GM12864 (cell line): ENCODE data around the gene RBKS.

Experiments
- DNase-seq: peaks from one replicate; pipeline ENCODE4 v3.0.0-alpha.2; 2011; ENCODE audit warnings: low read depth
- H3K4me3 ChIP-seq: 2 replicates; pipeline ENCODE4 v1.5.1; 2011; ENCODE audit warnings: mild to moderate bottlenecking, low read depth, low read length, control low read depth
- TF ChIP-seq, protein P1 (sequence below): IDR thresholded peaks from 2 replicates; pipeline ENCODE4 v1.5.1; 2011; ENCODE audit warnings: low read depth, mild to moderate bottlenecking, moderate library complexity, low read length, control low read depth, inconsistent platforms; ENCODE audit errors: missing control alignments

RBKS gene

DNA sequence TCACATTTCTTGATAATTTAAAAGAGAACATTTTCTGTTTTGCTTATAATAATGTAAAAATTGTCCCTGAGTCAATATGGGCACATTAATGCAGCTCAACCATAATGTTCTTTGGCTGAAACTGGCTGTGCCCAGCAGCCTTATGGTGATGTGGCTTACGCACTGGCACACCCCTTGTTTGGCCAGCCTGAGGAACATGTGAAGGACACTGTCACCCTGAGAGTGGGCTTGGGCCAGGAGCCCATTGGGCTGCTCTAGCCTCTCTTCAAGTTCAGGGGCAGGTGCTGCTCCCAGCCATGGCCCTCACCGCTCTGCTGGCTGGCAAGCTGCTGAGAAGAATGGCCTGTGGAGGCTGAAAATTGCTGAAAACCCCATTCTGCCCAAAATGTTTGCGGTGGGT lies 81.2 kb downstream of the RBKS start:
- no peak overlapping the region for H3K4me3 ChIP-seq
- DNase-seq, result no peak
- TF ChIP-seq, protein P1, sequence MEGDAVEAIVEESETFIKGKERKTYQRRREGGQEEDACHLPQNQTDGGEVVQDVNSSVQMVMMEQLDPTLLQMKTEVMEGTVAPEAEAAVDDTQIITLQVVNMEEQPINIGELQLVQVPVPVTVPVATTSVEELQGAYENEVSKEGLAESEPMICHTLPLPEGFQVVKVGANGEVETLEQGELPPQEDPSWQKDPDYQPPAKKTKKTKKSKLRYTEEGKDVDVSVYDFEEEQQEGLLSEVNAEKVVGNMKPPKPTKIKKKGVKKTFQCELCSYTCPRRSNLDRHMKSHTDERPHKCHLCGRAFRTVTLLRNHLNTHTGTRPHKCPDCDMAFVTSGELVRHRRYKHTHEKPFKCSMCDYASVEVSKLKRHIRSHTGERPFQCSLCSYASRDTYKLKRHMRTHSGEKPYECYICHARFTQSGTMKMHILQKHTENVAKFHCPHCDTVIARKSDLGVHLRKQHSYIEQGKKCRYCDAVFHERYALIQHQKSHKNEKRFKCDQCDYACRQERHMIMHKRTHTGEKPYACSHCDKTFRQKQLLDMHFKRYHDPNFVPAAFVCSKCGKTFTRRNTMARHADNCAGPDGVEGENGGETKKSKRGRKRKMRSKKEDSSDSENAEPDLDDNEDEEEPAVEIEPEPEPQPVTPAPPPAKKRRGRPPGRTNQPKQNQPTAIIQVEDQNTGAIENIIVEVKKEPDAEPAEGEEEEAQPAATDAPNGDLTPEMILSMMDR, result no peak

GRCh38 chr2:27808418-27808817 lies 81.8 kb downstream of the RBKS start:
- DNase-seq, result no peak
- TF ChIP-seq, protein P1, result no peak
- H3K4me3 ChIP-seq, result no peak overlapping the region

- no peak overlapping the region for H3K4me3 ChIP-seq
- DNase-seq, result no peak
- TF ChIP-seq, protein P1, result peak; percentile 43
These were observed 82.7 kb downstream of the RBKS start for GRCh38 chr2:27807476-27807875.

DNA sequence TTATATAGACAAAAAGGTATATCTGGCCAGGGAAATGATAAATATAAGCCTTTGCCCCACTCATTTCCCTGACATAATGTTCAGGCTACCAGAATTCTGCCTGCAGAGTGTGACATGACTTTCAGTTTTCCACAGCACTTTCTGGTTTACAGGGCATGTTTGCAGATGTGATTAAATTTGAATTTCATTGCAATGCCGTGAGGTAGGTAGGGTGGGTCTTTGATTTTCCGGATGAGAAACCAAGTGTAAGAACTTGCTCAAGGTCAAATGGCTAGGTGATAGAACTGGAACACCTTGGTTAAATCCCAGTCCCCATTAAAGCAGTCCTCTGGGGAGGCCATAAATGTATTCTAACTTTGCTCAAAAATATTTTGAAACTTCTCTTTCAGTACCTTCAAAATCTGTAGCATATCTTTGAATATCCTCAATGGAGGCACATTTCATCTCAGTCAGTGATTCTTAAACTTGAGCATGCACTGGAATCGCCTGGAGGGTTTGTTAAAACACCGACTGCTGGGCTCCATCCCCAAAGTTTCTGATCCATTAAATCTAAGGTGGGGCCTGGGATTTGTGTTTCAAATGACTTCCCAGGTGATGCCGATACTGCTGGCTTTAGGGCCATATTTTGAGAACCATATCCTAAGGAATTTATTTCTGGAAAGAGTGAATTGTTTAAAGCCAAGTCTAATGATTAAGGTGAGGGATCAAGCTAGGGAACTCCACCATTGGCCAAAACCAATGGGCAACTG lies 83.7 kb downstream of the RBKS start:
- H3K4me3 ChIP-seq, result no peak overlapping the region
- TF ChIP-seq, protein P1, result no peak
- no peak for DNase-seq

DNA sequence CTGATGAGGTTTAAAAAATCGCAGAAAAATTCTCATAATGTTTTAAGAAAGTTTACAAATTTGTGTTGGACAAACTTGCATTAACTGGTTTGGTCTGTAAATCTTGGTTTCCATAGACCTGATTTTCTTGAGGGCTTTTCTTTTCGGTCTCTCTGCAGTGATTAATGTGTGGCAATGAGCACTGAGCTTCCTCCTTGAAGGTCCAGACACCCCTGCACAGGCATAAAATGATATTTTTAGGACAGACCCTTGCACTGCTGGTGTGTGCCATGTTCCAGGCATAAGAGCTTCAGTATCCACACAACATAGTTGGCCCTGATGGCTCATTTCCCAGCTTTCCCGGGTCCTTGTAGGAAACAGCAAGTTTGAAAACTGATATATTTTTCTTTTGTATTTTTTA lies 85.0 kb downstream of the RBKS start:
- TF ChIP-seq, protein P1, result no peak
- no peak overlapping the region for H3K4me3 ChIP-seq
- DNase-seq, result no peak

- TF ChIP-seq, protein P1, result no peak
These were observed 86.0 kb downstream of the RBKS start for GRCh38 chr2:27804146-27804545.

DNA sequence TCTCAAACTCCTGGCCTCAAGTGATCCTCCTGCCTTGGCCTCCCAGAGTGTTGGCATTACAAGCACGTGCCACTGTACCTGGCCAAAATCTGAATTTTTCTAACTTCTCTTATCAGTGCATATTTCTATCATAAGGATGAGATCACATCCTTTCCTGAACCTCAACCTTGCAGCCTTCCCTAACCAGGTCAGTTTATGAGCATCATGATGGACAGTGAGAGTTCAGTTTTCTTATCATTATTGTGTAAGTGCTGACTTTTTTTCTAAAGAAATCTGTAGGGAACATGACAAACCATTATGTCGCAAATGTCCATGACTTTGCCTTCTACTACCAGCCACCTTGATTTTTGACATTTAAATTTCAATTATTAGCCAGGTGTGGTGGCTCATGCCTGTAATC lies 87.1 kb downstream of the RBKS start:
- TF ChIP-seq, protein P1, result no peak
- no peak overlapping the region for H3K4me3 ChIP-seq
- DNase-seq, result no peak

More at GRCh38 chr2:27804146-27804545, 86.0 kb downstream of the RBKS start:
- no peak overlapping the region for H3K4me3 ChIP-seq
- DNase-seq, result no peak
